22Rv1 (cell line): ENCODE data around the gene SLC12A8.

ENCODE experiments used
- H3K27ac ChIP-seq: fragments of 450-650 bp; 2 replicates; pipeline ENCODE4 v1.5.1; 2017
- ZFX ChIP-seq: fragments of 450-650 bp; IDR thresholded peaks from 2 replicates; pipeline ENCODE4 v1.6.1; 2017; ENCODE audit warnings: antibody characterized with exemption, borderline replicate concordance
- TF ChIP-seq, protein P1 (sequence below): fragments of 450-650 bp; IDR thresholded peaks from 2 replicates; pipeline ENCODE4 v1.5.1; 2017; ENCODE audit warnings: mild to moderate bottlenecking

The SLC12A8 gene

DNA sequence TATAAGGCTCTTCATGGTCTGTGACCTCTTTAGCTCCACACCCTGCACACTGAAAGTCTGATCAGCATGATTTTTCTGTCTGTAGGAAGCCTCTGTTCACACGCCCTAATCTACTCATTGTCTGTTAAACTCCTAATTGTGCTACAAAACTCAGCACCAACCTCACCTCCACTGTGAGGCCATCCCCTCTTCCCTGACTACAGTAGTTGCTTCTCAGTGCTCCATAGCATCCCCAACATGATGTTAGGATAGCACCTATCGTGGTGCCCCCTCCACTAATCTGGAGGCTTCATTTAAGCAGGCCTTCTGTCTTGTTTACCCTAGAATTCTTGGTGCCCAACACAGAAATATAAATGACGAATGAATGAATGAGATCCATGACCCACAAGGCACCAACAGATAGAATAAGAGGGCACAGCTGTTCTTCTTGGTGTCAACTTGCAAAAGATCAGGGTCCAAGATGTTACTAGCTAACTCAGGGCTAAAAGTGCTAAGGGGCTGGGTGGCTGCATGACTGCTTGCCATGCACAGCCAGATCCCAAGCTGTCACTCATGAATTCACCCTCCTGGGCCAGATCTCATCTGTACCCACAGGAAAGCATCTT is 101.6 kb downstream of the SLC12A8 start:
- H3K27ac ChIP-seq: no peak overlapping the region
- TF ChIP-seq, protein P1, sequence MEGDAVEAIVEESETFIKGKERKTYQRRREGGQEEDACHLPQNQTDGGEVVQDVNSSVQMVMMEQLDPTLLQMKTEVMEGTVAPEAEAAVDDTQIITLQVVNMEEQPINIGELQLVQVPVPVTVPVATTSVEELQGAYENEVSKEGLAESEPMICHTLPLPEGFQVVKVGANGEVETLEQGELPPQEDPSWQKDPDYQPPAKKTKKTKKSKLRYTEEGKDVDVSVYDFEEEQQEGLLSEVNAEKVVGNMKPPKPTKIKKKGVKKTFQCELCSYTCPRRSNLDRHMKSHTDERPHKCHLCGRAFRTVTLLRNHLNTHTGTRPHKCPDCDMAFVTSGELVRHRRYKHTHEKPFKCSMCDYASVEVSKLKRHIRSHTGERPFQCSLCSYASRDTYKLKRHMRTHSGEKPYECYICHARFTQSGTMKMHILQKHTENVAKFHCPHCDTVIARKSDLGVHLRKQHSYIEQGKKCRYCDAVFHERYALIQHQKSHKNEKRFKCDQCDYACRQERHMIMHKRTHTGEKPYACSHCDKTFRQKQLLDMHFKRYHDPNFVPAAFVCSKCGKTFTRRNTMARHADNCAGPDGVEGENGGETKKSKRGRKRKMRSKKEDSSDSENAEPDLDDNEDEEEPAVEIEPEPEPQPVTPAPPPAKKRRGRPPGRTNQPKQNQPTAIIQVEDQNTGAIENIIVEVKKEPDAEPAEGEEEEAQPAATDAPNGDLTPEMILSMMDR: no peak
- no peak for TF ChIP-seq ZFX

DNA sequence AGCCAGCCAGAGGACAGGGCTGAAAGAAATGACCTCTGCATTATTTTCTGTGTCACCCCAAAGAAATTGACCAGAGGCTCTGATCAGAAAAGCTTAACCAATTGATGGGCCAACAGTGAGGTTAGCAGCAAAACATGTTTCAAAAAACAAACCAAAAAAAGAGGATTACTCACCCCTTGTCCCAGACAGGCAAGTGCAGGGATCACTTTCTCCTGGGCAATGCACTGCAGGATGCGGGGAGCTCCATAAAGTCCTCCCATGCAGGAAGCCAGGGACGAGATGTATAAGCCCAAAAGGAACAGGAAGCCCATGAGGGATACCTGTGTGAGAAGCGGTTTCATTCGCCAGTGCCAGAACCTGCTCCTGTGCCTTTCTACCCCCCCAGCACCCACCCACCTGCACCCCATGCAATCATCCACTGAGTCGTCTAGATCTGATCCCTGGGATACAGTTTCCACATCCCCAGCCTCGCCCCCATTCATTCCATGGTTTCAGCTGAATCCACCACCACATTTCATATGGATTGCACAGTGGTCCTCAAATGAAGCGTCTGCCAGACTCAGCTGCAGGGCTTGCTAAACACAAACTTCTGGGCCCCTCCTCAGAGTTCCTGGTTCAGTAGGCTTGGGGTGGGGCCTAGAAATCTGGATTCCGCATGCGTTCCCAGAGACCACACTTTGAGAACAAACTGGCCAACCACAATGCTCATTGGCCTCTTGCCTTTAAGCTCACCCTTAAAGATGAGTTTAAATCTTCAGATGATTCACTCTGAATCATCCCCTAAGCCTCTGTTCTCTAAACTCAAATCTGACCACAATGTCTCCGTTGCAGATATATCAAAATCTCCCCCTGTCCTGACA is 102.3 kb downstream of the SLC12A8 start:
- H3K27ac ChIP-seq: no peak overlapping the region
- TF ChIP-seq, protein P1: no peak
- no peak for TF ChIP-seq ZFX

DNA sequence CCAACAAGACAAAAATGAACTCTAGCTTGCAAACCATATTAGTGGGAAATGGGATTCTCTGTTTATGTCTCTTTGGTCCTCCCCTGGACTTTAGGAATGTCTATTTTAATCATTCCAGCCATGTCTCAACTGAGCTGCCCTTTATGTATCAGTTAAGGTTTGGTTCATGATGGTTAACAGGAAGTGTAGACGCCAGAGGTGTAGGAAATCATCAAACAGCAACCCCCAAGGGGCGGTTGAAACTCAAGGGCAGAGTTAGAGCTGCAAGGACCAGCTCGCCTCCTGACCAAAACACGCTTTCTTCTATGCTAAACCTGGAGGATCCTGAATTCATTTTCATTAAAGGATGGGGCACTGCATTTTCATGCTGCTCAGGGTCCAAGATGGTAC is 103.0 kb downstream of the SLC12A8 start:
- H3K27ac ChIP-seq: no peak overlapping the region
- TF ChIP-seq, protein P1: no peak
- TF ChIP-seq ZFX: no peak

DNA sequence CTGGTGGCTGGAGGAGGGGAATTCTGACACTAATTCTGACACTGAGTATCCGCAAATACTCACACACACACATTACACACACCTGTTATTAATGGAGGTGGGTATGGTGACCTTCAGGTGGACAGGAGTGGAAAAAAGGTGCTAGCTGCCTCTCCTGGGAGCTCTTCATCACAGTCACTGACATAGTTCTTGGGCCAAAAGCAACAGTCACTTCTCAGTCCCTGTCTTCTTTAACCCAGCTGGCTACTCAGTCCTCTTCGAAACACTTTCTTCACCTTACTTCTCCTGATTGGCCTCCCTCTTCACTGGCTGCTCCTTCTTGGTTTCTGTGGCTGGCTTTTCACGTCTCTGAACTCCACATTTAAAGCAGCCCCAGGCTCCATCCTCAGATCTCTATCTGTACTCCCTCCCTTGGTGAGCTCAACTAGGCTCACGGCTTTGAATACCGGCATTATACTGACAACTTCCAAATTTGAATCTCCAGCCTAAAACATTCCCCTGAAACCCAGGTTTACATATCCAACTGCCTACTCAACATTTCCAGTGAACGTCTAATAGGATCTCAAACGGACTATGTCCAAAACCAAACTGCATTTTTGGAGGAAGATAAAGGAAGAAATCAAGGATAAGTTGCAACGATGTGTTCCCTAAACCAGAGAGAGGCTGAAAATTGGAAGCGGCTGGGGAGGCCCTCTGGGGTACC is 103.6 kb downstream of the SLC12A8 start:
- TF ChIP-seq, protein P1: no peak
- TF ChIP-seq ZFX: no peak
- no peak overlapping the region for H3K27ac ChIP-seq

DNA sequence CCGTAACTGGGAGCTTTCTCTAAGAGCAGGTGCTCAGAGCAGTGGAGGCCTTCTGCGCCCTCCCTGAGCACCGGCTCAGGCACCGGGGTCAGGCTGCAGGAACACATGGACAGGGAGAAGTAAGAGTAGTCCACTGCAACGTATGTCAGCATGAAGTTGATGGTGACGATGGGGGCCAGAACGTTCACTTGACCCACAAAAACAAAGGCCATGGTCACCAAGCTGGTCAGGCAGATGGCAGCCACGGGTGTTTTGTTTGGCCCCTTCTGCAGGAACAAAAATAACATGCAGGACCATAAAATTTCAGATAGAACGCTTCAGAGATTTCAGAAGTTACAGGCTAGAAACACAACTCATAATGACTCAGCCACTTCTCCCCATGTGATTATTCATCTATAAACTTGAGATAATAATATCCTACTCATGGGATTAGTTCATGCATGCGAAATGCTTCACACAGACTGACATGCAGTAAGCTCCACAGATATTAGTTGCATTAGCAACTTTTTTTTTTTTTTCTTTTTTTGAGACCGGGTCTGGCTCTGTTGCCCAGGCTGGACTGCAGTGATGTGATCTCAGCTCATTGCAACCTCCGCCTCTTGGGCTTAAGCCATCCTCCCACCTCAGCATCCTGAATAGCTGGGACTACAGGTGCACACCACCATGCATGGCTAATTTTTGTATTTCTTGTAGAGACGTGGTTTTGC is 104.5 kb downstream of the SLC12A8 start:
- no peak for TF ChIP-seq ZFX
- TF ChIP-seq, protein P1: no peak
- no peak overlapping the region for H3K27ac ChIP-seq

DNA sequence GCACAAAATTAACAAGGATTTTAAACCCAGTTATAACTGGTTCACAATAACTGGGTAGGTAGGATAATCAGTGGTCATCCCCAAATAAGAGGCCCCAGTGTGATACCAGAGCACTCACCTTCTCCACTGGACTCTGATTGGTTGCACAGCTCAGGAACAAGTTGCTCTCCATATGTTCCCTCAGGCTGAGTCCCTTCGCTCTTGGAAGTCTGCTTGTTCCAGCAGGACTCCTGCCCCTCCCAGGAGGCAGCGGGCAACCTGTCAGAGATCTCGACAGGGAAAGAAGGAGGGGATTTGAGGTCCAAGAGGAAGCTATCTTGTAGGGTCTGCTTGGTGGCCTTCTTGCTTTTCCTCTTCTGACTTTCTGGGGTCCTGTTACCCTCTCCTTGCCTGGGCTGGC is 105.2 kb downstream of the SLC12A8 start:
- H3K27ac ChIP-seq: no peak overlapping the region
- TF ChIP-seq, protein P1: no peak
- no peak for TF ChIP-seq ZFX

DNA sequence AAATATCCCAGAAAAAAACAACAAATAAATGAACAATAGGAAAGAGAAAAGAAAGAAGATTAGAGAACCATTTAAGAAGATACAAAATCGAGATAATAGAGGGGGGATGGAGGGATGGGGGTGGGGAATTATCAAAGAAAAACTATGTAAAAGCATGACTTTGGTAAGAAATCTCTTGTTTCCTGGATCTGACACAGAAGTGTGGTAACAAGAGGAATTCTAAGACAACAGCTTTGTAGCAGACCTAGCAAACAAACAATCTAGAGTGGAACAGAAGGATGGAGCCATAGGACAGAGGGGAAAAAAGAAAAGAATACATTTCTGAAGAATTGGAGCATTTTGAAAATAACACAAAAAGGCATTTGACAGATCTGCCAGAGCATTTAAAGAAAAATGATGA is 107.4 kb downstream of the SLC12A8 start:
- no peak overlapping the region for H3K27ac ChIP-seq
- TF ChIP-seq, protein P1: no peak
- TF ChIP-seq ZFX: no peak
